ENCODE data around the gene C2orf15. TPM values are rescaled to one million over a fixed set of nuclear protein-coding genes. Genes with fewer than 3 reads are reported as not detected.
A peak's percentile ranks its signal among the peaks of the same experiment; 100 is the strongest.

The C2orf15 gene
- total and polyA plus RNA-seq, 9 of the 15 experiments (the other 6 are each of a cell fraction or from before 2014, with no cell fraction given), result 0.04 to 0.27 (median 0.15) TPM; not detected in 1

- TF ChIP-seq CUX1 (CRISPR knock-in tag; IDR thresholded peaks at IDR 0.05) (no peak), ZNF197 (CRISPR knock-in tag; IDR thresholded peaks at IDR 0.05; ENCODE audit: low read depth) (no peak), ZNF217 (CRISPR knock-in tag; IDR thresholded peaks at IDR 0.05) (no peak; the same call in 1 of the 2 replicates), ID3 (CRISPR knock-in tag; IDR thresholded peaks at IDR 0.05) (no peak), ID3 (tag; IDR thresholded peaks at IDR 0.05) (no peak), TRIM24 (IDR thresholded peaks at IDR 0.05) (no peak), HMGN3 (IDR thresholded peaks at IDR 0.05; ENCODE audit: borderline replicate concordance, extremely low read depth, insufficient read length, low read depth, low read length) (peak; percentile 73), TEAD2 (tag; IDR thresholded peaks at IDR 0.05) (no peak), BRD4 (IDR thresholded peaks at IDR 0.05) (no peak), TCF7L2 (IDR thresholded peaks at IDR 0.05; ENCODE audit: low read depth, low read length) (no peak), HDAC1 (IDR thresholded peaks at IDR 0.05) (no peak), TRIM28 (IDR thresholded peaks at IDR 0.05) (no peak), ZNF511 (CRISPR knock-in tag; IDR thresholded peaks at IDR 0.05) (peak; percentile 62), SLC30A9 (CRISPR knock-in tag; IDR thresholded peaks at IDR 0.05) (no peak), PBX2 (CRISPR knock-in tag; IDR thresholded peaks at IDR 0.05; ENCODE audit: low read depth) (no peak), PBX2 (tag; conservative IDR thresholded peaks at IDR 0.05; ENCODE audit: low read depth) (no peak), MAX (CRISPR knock-in tag; IDR thresholded peaks at IDR 0.05) (no peak)
These were observed at the start of gene C2orf15 (continued) for GRCh38 chr2:99141110-99142108.
